Omental fat pad (tissue), 4 donors: ENCODE measurements around the gene CDH15. TPM values are rescaled to one million over a fixed set of nuclear protein-coding genes. Genes with fewer than 3 reads are reported as not detected.
"Not testable (repeated sequence)": the region's sequence is repeated elsewhere in the genome, so short reads cannot be mapped to it uniquely, and the experiment has no call there.

Source experiments
- ATAC-seq: fragments of 150-250 bp; one replicate; pipeline ENCODE4 v1.9.1; 2016; ENCODE audit warnings: mild to moderate bottlenecking, moderate library complexity; ENCODE audit not compliant: low FRiP score
- DNase-seq: peaks from one replicate; pipeline ENCODE4 v3.0.0-alpha.2; 2019; ENCODE audit warnings: low spot score
- total RNA-seq, 4 donors: library from RNA; depleted of rRNA; stranded (reverse); fragments of >200 nt; gene quantifications; one replicate each; pipeline ENCODE4 v1.1.0, GENCODE V29; 2016
- TF ChIP-seq, protein P1 (sequence below), 3 donors: fragments of 450-650 bp; IDR thresholded peaks; one replicate each; pipeline ENCODE4 v1.5.1; 2016 to 2017; ENCODE audit warnings: antibody characterized with exemption in 3 of 3, mild to moderate bottlenecking in 3 of 3, moderate library complexity in 2 of 3

CDH15 gene
- total RNA-seq, 4 donors from 2014 or later, result not detected

DNA sequence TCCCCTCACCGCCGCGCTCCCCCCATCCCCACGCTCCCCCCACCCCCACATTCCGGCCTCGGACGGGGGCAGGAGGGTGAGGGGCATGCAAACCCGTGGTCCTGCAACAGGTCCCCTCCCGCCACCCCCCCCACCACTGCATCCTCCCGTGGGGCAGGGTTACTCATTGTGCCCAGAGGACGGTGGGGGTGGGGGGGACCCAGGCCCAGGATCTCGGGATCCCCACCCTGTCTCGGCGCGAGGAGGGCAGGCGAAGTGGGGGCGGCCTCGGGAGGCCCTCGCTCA, 20.3 kb downstream of the CDH15 start:
- no peak for ATAC-seq
- TF ChIP-seq, protein P1, sequence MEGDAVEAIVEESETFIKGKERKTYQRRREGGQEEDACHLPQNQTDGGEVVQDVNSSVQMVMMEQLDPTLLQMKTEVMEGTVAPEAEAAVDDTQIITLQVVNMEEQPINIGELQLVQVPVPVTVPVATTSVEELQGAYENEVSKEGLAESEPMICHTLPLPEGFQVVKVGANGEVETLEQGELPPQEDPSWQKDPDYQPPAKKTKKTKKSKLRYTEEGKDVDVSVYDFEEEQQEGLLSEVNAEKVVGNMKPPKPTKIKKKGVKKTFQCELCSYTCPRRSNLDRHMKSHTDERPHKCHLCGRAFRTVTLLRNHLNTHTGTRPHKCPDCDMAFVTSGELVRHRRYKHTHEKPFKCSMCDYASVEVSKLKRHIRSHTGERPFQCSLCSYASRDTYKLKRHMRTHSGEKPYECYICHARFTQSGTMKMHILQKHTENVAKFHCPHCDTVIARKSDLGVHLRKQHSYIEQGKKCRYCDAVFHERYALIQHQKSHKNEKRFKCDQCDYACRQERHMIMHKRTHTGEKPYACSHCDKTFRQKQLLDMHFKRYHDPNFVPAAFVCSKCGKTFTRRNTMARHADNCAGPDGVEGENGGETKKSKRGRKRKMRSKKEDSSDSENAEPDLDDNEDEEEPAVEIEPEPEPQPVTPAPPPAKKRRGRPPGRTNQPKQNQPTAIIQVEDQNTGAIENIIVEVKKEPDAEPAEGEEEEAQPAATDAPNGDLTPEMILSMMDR (IDR thresholded peaks at IDR 0.05), result no peak
- no peak for DNase-seq

DNA sequence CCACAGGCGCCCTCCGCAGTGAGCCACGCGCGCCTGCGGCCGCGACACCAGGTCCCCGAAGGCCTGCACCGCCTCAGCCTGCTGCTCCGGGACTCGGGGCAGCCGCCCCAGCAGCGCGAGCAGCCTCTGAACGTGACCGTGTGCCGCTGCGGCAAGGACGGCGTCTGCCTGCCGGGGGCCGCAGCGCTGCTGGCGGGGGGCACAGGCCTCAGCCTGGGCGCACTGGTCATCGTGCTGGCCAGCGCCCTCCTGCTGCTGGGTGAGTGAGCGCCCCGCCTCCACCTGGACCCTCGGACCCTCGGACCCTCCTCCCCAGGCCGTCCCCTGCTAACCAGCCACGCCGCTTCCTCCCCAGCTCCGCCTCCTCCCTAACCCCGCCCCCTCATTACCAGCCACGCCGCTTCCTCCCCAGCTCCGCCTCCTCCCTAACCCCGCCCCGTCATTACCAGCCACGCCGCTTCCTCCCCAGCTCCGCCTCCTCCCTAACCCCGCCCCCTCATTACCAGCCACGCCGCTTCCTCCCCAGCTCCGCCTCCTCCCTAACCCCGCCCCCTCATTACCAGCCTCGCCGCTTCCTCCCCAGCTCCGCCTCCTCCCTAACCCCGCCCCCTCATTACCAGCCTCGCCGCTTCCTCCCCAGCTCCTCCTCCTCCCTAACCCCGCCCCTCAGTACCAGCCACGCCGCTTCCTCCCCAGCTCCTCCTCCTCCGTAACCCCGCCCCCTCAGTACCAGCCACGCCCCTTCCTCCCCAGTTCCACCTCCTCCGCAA, 20.8 kb downstream of the CDH15 start:
- ATAC-seq, DNase-seq: not testable (repeated sequence)

DNA sequence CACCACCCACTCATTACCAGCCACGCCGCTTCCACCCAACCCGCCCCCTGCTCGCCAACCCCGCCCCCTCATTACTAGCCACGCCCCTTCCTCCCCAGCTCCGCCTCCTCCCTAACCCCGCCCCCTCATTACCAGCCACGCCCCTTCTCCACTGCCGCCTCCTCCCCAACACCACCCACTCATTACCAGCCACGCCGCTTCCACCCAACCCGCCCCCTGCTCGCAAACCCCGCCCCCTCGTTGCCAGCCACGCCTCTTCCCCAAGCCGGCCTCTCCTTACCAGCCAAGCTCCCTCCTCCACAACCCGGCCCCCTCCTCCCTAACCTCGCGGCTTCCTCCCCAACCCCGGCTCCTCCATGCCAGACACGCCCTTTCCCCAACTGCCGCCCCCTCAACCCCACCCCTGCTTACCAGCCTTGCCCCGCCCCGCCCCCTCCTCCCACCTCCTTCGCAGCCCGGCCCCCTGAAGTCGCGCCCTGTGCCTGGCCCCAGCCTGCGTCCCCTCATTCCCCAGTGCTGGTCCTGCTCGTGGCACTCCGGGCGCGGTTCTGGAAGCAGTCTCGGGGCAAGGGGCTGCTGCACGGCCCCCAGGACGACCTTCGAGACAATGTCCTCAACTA, 21.5 kb downstream of the CDH15 start:
- TF ChIP-seq, protein P1 (IDR thresholded peaks at IDR 0.05), result no peak
- ATAC-seq (no peak), DNase-seq (no peak)

DNA sequence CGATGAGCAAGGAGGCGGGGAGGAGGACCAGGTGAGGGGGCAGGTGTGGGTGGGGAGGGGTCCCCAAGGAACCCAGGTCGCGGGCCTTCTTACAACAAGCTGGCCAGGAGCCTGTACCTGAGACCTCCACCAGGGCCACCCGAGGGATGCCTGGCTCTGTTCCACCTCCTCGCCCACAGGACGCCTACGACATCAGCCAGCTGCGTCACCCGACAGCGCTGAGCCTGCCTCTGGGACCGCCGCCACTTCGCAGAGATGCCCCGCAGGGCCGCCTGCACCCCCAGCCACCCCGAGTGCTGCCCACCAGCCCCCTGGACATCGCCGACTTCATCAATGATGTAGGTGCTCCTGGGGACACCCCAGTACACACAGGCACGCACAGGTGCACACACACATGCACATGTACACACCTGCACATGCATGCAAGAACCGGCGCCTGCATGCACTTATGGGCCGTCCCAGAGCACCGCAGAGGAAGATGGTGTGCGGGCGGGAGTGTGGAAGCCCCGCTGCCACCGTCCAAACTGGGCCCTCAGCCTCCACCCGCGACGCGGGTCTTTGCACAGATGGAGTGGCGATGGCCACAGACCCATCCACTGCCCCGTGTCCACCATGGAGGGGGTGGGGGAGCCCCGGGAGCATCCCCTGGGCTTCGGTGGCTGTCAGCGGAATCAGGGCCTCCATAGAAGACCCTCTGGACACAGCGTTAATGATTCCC, 22.2 kb downstream of the CDH15 start:
- TF ChIP-seq, protein P1 (IDR thresholded peaks at IDR 0.05), result no peak
- DNase-seq, result no peak
- ATAC-seq, result no peak

DNA sequence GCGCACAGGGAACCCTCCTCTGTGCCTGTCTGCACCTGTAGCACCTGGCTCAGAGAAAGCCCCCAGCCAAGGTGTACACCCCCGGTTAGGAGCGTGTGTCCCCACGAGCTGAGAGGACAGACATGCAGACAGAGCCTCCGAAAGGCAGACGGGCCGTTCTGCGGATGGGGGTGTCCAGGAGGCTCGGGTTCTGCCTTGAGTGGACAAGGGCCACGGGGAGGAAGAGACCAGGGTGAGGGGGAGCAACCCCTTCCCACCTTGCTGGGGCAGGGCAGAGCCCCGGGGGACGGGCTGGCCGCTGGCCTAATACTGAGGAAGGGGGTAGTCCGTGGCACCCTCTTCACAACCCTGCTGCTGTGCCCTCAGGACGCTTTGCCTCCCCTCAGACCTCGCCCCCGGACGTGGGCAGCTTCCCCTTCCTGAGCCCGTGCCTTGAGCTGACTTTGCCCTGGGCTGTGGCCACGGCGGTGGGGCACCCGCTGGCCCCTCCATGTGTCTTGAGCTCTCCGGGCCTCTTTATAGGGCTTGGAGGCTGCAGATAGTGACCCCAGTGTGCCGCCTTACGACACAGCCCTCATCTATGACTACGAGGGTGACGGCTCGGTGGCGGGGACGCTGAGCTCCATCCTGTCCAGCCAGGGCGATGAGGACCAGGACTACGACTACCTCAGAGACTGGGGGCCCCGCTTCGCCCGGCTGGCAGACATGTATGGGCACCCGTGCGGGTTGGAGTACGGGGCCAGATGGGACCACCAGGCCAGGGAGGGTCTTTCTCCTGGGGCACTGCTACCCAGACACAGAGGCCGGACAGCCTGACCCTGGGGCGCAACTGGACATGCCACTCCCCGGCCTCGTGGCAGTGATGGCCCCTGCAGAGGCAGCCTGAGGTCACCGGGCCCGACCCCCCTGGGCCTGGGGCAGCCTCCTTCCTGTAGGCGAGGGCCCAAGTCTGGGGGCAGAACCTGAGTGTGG, 23.1 kb downstream of the CDH15 start:
- ATAC-seq, result no peak
- DNase-seq, result no peak

DNA sequence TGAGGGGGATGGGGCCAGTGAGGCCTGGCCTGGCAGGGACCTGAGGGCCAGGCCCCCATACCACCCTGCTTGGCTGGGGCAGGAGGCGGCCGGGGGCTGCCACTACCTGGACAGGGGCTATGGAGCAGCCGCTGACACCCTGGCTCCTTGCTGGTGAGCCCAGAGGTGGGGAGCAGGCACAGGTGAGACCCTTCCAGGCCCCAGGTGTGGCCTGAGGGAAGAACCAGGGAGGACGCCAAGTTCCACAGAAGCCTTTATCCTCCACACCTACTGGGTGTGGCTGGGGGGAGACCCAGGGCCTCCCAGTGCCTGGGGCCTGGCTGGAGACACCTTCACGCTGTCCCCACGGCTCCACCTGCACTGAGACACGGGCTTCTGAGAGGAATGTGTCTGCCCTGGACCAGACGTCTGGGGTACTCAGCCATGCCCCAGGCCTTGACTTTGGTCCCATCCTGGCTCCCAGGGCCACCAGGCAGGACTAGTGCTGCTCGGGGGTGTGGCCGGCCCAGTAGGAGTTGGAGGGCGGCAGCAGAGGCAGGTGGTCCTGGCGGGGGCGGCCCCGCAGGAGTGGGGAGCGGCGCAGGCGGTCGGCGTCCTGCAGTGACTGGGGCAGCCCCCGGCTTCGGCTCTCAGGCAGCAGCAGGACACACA, 24.1 kb downstream of the CDH15 start:
- DNase-seq (no peak), ATAC-seq (no peak)
- TF ChIP-seq, protein P1 (IDR thresholded peaks at IDR 0.05), result no peak

More for the DNA sequence above, 23.1 kb downstream of the CDH15 start:
- TF ChIP-seq, protein P1 (IDR thresholded peaks at IDR 0.05), result no peak
